AG09309 (cell line): Measurements from ENCODE around the gene ITGB6.
"Not testable (repeated sequence)": the region's sequence is repeated elsewhere in the genome, so short reads cannot be mapped to it uniquely, and the experiment has no call there.

Experiments used
- DNase-seq: peaks from one replicate; pipeline ENCODE4 v3.0.0-alpha.2; 2010; ENCODE audit warnings: low read depth
- H3K4me3 ChIP-seq: 2 replicates; pipeline ENCODE4 v1.5.1; 2011; ENCODE audit warnings: mild to moderate bottlenecking, low read depth, low read length, moderate library complexity; ENCODE audit not compliant: control insufficient read depth
- TF ChIP-seq, protein P1 (sequence below): IDR thresholded peaks from 2 replicates; pipeline ENCODE4 v1.5.1; 2011; ENCODE audit warnings: mild to moderate bottlenecking, low read depth, low read length, inconsistent platforms; ENCODE audit not compliant: insufficient read depth, control insufficient read depth; ENCODE audit errors: missing control alignments

The ITGB6 gene

DNA sequence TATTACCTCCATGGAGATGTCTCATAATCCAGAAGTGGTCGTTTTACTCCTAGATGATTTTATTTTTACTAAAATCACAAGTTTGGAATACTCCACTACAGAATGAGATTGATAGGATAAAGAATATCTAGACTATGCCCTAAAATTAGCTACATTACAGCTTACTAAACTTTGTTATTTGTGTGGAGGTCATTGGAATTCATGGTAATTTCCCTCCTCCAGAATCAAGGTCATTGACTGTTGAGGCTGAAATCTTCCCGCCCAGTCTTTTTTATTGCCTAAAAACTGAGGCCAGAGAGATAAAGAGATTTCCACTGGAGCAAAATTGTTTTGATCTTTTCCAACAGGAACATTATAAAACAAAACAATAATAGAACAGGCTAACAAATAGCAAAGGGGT is 35.0 kb downstream of the ITGB6 start:
- TF ChIP-seq, protein P1, sequence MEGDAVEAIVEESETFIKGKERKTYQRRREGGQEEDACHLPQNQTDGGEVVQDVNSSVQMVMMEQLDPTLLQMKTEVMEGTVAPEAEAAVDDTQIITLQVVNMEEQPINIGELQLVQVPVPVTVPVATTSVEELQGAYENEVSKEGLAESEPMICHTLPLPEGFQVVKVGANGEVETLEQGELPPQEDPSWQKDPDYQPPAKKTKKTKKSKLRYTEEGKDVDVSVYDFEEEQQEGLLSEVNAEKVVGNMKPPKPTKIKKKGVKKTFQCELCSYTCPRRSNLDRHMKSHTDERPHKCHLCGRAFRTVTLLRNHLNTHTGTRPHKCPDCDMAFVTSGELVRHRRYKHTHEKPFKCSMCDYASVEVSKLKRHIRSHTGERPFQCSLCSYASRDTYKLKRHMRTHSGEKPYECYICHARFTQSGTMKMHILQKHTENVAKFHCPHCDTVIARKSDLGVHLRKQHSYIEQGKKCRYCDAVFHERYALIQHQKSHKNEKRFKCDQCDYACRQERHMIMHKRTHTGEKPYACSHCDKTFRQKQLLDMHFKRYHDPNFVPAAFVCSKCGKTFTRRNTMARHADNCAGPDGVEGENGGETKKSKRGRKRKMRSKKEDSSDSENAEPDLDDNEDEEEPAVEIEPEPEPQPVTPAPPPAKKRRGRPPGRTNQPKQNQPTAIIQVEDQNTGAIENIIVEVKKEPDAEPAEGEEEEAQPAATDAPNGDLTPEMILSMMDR: no peak
- no peak overlapping the region for H3K4me3 ChIP-seq
- DNase-seq: no peak

DNA sequence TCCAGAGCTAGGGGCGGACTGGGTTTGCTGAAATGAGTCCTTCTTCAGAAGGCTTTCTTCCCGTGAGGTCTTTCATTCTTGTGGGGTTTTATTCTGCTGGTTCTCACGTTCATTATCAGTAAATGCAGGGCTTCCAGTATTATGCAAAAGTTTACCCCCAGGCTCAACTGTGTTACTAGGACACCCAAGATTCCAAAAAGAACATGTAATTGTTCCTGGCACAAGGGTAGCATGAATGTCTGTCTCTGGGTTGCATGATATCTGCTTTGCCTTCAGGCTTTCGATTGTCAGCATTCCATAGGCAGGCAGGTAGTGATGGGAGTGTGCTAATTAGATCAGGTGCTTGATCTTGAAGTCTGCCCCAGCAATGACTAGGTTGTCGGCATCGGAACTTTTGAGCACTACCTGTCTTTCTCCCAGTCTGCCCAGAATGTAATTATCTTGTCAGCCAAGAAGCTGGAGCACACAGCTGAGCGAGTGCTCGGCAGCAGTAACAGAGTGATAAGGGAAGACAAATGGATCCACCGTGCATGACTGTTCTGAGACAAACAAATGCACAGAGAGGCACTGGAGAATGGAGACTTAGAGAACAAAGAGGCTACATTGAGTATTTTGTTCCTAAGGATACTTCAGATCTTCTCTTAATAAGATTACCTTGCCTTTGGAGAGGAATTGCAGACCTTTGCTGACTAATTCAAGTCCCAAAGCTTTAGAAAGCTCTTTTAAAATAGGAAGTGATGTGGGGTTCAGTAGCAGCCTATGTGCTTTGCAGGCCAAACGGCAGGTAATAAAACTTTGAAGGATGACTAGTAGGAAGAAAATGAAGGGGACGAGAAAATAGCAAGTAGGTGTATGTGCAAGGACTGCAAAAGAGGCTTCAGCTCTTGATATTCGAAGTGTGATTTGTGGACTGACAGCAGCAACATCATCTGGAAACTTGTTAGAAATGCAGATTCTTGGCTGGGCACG is 41.9 kb downstream of the ITGB6 start:
- TF ChIP-seq, protein P1: no peak
- no peak overlapping the region for H3K4me3 ChIP-seq
- peak; percentile 39 for DNase-seq

DNA sequence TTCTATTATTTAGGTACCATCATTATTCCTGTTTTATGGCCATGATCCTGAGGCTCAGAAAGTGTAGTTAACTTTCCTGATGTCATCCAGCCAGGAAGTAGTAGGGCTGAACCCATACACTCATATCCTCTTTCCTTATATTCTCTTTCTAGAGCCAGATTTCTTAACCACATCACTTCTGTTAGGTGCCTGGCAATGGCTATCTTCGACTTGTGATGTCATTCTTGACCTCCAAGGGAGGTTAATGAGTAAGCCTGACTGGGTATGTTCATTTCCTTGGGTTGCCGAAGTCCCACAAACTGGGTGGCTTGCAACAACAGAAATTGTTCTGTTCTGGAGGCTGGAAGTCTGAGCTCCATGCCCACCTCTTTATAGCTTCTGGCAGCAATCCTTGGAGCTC is 43.4 kb downstream of the ITGB6 start:
- DNase-seq: no peak
- TF ChIP-seq, protein P1: no peak
- no peak overlapping the region for H3K4me3 ChIP-seq

DNA sequence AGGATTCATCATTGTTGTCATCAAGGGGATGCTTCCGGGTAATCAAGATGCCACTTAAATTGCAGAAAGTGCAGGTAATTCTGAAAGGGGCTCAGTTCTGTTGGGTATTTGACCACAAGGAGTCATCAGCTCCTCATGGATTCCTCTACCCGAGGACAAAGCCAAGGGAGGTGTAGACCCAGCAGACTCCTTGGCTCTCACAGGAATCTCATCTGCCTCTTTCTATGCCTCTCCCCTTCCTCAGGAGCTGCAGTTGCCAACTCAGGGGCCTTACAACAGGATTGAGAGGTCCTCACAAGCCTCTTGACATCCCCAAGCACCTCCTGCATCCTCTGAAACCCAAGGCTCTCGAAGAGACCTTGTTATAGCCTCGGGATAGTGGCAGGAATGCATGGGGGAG is 44.0 kb downstream of the ITGB6 start:
- TF ChIP-seq, protein P1: no peak
- no peak overlapping the region for H3K4me3 ChIP-seq
- DNase-seq: no peak

DNA sequence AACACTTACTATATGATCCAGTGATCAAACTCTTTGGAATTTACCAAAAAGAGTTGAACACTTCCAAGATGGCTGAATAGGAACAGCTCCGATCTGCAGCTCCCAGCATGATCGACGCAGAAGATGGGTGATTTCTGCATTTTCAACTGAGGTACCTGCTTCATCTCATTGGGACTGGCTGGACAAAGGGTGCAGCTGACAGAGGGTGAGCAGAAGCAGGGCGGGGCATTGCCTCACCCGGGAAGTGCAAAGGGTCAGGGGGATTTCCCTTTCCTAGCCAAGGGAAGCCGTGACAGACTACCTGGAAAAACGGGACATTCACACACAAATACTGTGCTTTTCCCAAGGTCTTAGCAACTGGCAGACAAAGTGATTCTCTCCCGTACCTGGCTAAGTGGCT is 51.7 kb downstream of the ITGB6 start:
- not testable (repeated sequence) for DNase-seq, H3K4me3 ChIP-seq

DNA sequence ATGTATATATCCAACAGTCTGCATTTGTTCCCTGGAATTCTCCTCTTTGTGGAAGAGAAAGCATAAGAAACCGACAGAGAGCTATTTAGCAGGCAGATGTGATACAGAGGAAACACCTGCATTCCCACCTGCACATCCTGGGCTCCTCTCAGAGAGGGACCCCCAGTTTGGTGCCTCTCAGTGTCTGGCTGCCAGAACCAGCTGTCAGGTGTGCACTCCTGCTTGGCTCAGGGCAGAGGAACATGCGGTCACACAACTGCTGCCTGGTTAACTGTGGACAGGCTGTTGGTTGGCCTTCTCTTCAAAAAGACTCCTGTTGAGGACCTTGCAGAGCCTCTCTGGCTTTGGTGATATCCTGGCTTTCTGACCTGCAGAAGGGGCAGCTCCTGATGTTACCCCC is 54.6 kb downstream of the ITGB6 start:
- no peak overlapping the region for H3K4me3 ChIP-seq
- DNase-seq: no peak

More for the DNA sequence above, 54.6 kb downstream of the ITGB6 start:
- TF ChIP-seq, protein P1: no peak
